ENCODE results near the gene YIPF2. TPM values are rescaled to one million over a fixed set of nuclear protein-coding genes. Genes with fewer than 3 reads are reported as not detected.
"Not testable (repeated sequence)": the region's sequence is repeated elsewhere in the genome, so short reads cannot be mapped to it uniquely, and the experiment has no call there.

YIPF2 gene
- total RNA-seq, 1 donor from 2014 or later: 27.9 TPM

- DNase-seq (ENCODE audit: low spot score); ATAC-seq: not testable (repeated sequence)
Measured at GRCh38 chr19:10943412-10943811, 15.0 kb upstream of the YIPF2 start.

DNA sequence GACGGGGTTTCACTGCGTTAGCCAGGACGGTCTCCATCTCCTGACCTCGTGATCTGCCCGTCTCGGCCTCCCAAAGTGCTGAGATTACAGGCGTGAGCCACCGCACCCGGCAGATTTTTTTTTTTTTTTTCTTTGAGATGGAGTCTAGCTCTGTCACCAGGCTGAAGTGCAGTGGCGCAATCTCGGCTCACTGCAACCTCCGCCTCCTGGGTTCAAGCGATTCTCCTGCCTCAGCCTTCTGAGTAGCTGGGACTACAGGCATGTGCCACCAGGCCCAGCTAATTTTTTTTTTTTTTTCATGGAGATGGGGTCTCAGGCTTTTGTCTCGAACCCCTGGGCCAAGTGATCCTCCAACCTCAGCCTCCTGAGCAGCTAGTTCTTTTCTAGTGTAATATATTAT lies 13.2 kb upstream of the YIPF2 start:
- ATAC-seq; DNase-seq (ENCODE audit: low spot score): not testable (repeated sequence)

- peak; percentile 81 for ATAC-seq
- DNase-seq (ENCODE audit: low spot score): no peak
Measured at GRCh38 chr19:10936661-10937084, 8.2 kb upstream of the YIPF2 start.

DNA sequence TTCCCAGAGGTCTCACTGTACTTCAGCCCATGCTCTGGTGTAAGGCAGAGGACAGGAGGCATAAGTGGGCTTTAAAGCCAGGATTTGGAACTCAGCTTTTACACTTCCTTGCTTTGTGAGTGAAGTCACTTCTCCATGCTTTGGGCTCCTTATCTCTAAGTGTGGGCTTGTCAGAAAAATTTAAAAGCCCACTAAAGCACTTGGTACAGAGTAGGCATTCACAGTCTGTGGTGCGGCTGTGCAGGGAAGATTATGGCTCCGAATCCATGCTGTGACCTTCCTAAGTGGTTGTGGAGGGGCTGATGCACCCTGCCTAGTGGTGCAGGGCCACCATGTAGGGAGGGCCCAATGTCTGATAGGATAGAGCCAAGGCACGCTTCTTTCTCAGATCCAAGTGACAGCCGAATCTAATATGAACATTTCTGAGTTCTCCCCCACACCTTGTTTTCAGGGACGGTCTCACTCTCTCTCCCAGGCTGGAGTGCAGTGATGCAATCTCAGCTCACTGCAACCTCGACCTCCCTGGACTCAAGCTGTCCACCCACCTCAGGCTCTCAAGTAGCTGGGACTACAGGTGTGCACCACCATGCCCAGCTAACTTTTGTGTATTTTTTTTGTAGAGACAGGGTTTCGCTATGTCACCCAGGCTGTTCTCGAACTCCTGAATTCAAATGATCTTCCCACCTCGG lies 7.1 kb upstream of the YIPF2 start:
- DNase-seq (ENCODE audit: low spot score) (no peak), ATAC-seq (no peak)

- ATAC-seq: peak; percentile 7
- DNase-seq (ENCODE audit: low spot score): no peak
Measured at GRCh38 chr19:10929402-10929794, 959 bp upstream of the YIPF2 start.

DNA sequence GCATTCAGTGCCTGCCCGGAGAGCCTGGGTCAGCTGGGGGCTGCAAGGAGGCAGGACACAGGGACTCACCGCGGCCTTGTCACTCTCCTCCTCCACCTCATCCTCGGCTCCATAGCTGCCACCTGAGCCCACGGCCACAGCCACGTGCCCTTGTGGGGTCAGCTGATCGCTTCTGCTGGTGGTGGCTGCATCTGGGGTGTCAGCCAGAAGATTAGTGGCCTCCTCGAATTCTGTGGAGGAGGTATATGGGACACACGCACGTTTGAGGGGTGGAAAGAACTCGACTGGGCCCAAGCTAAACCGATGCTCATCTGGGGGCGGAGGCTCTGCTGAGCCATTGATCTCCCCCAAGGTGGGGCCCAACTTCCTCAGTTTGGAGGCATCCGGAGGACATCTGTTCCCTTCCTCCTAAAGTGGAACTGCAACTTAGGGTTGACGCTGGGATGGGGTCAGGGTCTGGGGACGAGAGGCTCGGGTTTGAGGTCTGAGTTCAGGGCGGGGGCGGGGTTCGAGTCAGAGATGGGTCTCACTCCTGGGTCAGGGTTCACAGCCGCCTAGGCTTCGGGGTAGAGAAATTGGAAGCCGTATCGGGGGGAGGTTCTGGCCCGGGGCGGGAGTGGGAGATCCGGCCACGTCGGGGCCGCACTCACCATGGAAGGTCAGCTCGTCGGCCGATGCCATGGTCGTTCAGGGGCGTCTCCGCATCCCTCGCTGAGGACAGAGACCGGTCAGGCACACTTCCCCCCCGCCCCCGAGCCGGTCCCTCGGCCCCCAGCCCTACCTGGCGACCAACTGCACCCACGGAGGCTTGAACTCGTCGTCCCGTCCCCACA lies 493 bp downstream of the YIPF2 start:
- ATAC-seq (no peak), DNase-seq (ENCODE audit: low spot score) (no peak)

- ATAC-seq (no peak), DNase-seq (ENCODE audit: low spot score) (no peak)
Measured at GRCh38 chr19:10924597-10924996, 3.8 kb downstream of the YIPF2 start.

- DNase-seq (ENCODE audit: low spot score): no peak
- no peak for ATAC-seq
Measured at GRCh38 chr19:10923260-10924112, 5.0 kb downstream of the YIPF2 start.

DNA sequence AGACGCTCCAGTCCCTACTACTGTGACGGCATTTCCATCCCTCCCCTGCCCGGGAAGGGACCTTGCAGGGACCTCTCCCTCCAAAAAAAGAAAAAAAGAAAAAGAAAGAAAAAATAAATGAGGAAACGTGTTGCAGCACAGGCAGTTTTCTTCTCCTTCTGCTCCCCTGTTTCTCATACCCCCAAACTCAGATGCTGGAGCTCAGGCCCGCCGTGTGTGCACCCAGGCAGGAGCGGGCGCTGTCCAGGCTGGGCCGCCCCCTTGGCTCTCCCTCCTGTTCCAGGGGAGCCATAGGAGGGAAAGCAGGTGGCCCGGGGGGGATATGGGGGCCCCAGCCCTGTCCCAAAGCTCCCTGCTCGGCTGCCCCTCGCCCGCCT lies 5.8 kb downstream of the YIPF2 start:
- ATAC-seq: no peak

DNA sequence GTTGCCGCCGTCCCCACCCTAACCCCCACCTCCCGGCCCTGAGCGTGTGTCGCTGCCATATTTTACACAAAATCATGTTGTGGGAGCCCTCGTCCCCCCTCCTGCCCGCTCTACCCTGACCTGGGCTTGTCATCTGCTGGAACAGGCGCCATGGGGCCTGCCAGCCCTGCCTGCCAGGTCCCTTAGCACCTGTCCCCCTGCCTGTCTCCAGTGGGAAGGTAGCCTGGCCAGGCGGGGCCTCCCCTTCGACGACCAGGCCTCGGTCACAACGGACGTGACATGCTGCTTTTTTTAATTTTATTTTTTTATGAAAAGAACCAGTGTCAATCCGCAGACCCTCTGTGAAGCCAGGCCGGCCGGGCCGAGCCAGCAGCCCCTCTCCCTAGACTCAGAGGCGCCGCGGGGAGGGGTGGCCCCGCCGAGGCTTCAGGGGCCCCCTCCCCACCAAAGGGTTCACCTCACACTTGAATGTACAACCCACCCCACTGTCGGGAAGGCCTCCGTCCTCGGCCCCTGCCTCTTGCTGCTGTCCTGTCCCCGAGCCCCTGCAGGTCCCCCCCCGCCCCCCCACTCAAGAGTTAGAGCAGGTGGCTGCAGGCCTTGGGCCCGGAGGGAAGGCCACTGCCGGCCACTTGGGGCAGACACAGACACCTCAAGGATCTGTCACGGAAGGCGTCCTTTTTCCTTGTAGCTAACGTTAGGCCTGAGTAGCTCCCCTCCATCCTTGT lies 6.4 kb downstream of the YIPF2 start:
- DNase-seq (ENCODE audit: low spot score) (no peak), ATAC-seq (no peak)

More for the DNA sequence above, 5.8 kb downstream of the YIPF2 start:
- DNase-seq (ENCODE audit: low spot score): no peak

GRCh38 chr19:10921199-10921909 lies 7.1 kb downstream of the YIPF2 start:
- ATAC-seq (no peak), DNase-seq (ENCODE audit: low spot score) (no peak)

DNA sequence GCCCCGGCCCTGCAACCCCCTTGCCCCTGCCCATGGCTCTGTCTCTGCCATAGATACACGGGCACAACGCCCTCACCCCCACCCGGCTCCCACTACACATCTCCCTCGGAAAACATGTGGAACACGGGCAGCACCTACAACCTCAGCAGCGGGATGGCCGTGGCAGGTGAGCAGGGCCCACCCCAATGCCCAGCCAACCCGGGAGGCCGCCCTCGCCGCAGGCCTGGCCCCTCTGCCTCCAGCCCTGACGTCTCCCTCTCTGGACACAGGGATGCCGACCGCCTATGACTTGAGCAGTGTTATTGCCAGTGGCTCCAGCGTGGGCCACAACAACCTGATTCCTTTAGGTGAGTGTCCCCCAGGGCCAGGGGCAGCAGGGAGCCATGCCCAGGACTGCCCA lies 7.7 kb downstream of the YIPF2 start:
- DNase-seq (ENCODE audit: low spot score) (no peak), ATAC-seq (no peak)

- no peak for DNase-seq (ENCODE audit: low spot score)
- ATAC-seq: no peak
Measured at GRCh38 chr19:10920288-10920655, 8.2 kb downstream of the YIPF2 start.

- DNase-seq (ENCODE audit: low spot score) (no peak), ATAC-seq (no peak)
Measured at GRCh38 chr19:10919352-10920287, 8.8 kb downstream of the YIPF2 start.

DNA sequence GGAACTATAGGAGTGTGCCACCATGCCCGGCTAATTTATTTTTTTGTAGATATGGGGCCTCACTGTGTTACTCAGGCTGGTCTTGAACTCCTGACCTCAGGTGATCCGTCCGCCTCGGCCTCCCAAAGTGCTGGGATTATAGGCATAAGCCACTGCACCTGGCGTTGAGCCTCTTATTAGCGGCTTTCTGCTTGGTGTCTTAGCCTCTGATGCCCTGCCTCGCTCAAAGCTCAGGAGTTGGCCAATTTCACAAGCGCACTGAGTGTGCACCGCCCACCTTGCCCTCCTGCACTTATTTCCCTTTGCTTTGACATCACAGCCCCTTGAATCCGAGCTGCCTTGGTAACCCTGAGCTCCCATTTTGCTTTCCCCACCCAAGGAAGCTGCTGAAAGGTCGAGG lies 10.1 kb downstream of the YIPF2 start:
- no peak for ATAC-seq
- DNase-seq (ENCODE audit: low spot score): no peak

GRCh38 chr19:10916602-10917001 lies 11.8 kb downstream of the YIPF2 start:
- DNase-seq (ENCODE audit: low spot score): no peak
- ATAC-seq: no peak

DNA sequence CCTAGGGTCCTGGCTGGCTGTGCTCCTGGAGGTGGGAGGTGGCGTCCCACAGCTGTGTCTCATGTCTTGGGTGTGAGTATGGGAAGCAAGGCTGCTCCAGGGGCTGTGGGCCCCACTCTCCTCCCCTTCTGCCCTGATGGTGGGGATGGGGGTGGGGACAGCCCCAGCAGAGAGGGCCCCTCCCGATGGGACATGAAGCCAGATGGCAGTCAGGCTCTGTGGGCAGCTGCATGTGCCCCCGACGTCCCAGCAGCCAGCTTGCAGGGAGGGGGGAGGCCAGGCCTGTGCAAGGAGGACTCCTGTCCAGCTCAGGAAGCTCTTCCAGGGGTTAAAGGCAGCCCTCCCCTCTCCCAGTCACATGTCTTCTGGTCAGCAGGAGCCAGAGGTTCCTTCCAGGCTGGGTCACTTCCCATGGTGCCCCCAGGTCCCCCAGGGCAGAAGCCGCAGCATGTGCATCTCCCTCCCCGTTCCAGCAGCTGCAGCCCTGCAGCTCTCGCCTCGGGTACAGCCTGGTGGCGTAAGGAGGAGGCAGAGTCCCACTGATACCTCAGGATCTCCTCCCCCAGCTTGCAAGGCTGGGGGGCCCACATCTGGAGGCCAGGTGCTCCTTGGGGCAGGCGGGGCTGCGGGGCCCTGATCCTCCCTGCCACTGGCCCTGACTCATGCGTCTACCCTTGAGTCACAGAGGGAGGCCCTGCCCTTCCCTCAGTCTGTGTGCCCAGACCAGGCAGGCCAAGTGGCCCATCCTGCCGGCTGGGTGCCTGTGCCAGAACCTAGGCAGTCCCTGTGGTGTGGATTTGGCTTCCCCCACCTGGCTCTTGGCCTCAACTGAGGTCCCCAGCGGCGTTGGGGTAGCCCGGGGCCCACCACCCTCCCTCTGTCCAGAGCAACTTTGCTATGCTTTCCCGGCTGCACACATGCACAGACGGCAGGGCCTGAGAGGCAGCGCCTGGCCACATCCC lies 13.0 kb downstream of the YIPF2 start:
- no peak for ATAC-seq

More for the DNA sequence above, 13.0 kb downstream of the YIPF2 start:
- no peak for DNase-seq (ENCODE audit: low spot score)
